ENCODE measurements around the gene MAPKAP1.
"Not testable (repeated sequence)": the region's sequence is repeated elsewhere in the genome, so short reads cannot be mapped to it uniquely, and the experiment has no call there.

The MAPKAP1 gene

DNA sequence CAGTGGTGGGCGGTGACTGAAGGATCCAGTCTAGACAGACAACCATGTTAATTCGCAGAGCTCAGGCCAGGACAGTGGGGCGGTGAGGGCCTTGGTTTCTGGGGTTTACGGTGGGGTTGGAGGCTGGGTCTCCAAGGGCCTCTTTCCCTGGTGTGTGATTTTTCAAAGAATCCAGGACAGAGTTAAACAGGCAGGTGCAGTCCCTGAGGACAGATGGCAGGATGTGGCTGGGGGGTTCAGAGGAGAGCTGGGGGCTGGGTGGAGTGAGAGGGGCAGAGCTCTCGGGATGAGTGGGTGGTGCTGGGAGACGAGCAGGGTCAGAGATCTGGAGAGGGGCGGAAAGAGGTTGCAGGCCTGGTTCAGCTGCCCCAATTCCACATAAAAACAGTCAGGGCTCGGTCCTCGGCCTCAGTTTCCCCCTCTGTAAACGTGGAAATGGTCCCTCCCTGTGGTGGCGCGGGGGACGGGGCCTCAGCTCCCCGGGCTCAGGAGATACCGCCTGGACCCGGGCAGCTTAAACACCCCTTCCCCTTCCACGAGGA, 299.5 kb downstream of the MAPKAP1 start:
- peak overlapping the region; percentile 79 for H3K4me3 Mint-ChIP-seq
- ATAC-seq (replicated peaks; ENCODE audit: extremely low read depth, poor library complexity, severe bottlenecking) (no peak), DNase-seq (ENCODE audit: low spot score in 2 of 2) (no peak)
- peaks cover 20% of the 10 kb centered on the region for H3K4me1 Mint-ChIP-seq
- H3K27me3 Mint-ChIP-seq = peaks cover 56% of the 10 kb centered on the region
- H3K9me3 Mint-ChIP-seq = no peaks in the 10 kb centered on the region
- peaks cover 2% of the 10 kb centered on the region for H3K36me3 Mint-ChIP-seq (ENCODE audit: insufficient read depth)
- no peak overlapping the region for H3K27ac Mint-ChIP-seq (ENCODE audit: low read depth)

DNA sequence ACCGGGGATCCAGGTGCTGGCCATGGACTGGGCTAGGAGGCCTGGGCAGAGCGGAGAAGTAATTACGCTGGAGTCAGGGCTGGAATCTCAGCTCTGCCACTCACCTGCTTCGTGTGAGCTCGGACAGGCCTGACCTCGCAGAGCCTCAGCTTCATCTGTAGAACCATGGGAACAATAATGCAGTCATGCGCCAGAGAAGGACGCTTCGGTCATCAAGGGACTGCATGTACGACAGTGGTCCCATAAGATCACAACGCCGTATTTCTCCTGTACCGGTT, 300.3 kb downstream of the MAPKAP1 start:
- DNase-seq (ENCODE audit: low spot score in 2 of 2) (no peak), ATAC-seq (replicated peaks; ENCODE audit: extremely low read depth, poor library complexity, severe bottlenecking) (no peak)
- Mint-ChIP-seq H3K36me3 (ENCODE audit: insufficient read depth) (peaks cover 2% of the 10 kb centered on the region), H3K4me3 (no peak overlapping the region), H3K27ac (ENCODE audit: low read depth) (no peak overlapping the region), H3K9me3 (no peaks in the 10 kb centered on the region), H3K4me1 (peaks cover 20% of the 10 kb centered on the region), H3K27me3 (peaks cover 50% of the 10 kb centered on the region)

DNA sequence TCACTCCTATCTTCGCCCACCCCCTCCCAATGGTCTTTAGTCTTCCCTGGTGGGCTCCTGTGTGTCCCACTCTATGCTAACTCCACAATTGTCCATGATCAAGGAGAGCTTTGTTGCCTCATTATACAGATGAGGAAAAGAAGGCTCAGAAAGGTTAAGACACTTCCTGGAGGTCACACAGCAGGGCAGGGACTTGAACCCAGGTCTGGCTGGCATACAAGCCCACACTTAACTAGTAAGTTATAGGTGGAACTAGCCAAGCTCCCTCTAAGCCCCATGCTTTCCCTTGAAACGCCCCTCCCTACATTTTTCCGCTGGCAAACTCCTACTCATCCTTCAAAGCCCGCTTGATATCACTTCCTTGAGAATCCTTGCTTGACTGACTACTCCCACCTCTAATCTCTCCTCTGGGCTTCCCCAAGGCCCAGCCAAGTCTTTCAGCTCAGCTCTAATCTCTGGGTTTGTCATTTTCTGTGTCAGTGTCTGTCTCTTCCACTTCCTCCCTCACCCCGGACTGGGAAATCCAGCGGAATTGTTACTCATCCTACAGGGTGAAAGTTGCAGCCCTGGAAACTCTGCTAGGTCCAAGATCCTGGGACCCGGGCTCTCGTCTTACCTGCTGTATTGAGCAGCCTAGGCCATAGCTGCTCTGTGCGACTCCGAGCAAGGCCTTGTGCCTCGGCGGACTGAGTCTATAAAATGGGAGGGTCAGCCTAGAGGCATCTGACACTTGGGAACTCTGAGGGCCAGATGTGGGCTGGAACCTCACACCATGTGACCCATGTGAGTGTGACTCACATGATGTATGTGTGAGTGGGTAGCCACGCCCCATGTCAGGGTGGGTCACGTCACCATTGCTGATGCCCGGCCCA, 300.8 kb downstream of the MAPKAP1 start:
- H3K36me3 Mint-ChIP-seq (ENCODE audit: insufficient read depth) = peaks cover 2% of the 10 kb centered on the region
- ATAC-seq (replicated peaks; ENCODE audit: extremely low read depth, poor library complexity, severe bottlenecking) (no peak), DNase-seq (ENCODE audit: low spot score in 2 of 2) (no peak)
- no peak overlapping the region for H3K27ac Mint-ChIP-seq (ENCODE audit: low read depth)
- H3K9me3 Mint-ChIP-seq = no peaks in the 10 kb centered on the region
- H3K27me3 Mint-ChIP-seq = peaks cover 44% of the 10 kb centered on the region
- peaks cover 20% of the 10 kb centered on the region for H3K4me1 Mint-ChIP-seq
- no peak overlapping the region for H3K4me3 Mint-ChIP-seq

DNA sequence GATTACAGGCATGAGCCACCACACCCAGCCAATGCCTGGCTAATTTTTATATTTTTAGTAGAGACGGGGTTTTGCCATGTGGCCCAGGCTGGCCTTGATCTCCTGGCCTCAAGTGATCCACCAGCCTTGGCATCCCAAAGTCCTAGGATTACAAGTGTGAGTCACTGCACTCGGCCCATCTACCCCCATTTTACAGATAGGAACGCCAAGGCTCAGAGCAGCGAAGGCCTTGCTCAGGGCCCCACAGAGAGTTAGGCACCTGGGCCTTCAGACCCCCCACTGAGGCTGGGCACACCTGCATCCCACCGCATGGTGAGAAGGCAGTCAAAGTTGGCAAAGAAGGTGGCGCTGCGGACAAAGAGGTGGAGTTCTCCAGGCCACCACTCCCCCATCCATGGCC, 302.3 kb downstream of the MAPKAP1 start:
- H3K9me3 Mint-ChIP-seq = no peaks in the 10 kb centered on the region
- H3K4me1 Mint-ChIP-seq = peaks cover 16% of the 10 kb centered on the region
- peaks cover 2% of the 10 kb centered on the region for H3K36me3 Mint-ChIP-seq (ENCODE audit: insufficient read depth)
- peaks cover 35% of the 10 kb centered on the region for H3K27me3 Mint-ChIP-seq
- ATAC-seq (replicated peaks; ENCODE audit: extremely low read depth, poor library complexity, severe bottlenecking) = no peak
- no peak overlapping the region for H3K4me3 Mint-ChIP-seq
- DNase-seq (ENCODE audit: low spot score in 2 of 2) = no peak
- no peak overlapping the region for H3K27ac Mint-ChIP-seq (ENCODE audit: low read depth)

DNA sequence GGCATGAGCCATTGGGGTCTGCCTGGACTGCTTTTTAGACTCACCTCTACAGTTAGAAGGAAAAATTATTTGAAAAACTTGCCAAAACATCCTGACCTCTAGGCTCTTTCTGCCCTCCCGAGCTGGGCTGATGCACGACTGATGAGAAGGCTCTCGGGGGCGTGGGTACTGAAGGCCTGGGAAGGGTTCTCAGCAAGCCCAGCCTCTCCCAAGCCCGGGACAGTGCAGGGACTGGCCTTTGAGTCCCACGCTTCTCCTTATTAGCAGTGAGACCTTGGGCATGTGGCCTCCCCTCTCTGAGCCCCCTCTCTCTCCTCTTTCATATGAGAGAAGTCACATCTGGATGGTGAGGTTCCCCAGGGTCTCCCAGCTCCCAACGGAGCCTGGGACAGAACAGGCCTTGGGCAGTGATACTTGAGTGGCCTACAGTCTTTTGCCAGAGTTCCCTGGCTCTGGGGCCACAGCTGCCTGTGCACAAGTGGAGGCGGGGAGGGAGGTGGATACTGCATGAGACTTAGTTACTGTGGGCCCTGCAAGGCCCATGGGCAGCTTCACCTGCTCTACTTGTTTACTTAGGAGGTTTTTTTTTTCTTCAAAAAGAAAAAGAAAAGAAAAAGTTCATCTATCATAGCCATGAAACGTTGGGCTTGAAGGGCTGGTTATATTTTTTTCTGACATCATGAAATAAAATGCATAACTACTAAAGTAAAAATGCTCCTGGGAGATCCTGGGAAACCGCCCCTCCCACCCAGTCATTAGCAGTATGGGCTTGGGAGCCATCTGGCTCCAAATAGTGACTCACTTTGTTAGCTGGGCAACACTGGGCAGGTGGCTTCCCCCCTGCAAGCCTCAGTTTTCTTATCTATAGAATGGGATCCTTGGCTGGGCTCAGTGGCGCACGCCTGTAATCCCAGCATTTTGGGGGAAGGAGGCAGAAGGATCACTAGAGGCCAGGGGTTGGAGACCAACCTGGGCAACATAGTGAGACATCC, 306.0 kb downstream of the MAPKAP1 start:
- H3K4me1 Mint-ChIP-seq = no peaks in the 10 kb centered on the region
- DNase-seq (ENCODE audit: low spot score in 2 of 2) (no peak), ATAC-seq (replicated peaks; ENCODE audit: extremely low read depth, poor library complexity, severe bottlenecking) (no peak)
- H3K27ac Mint-ChIP-seq (ENCODE audit: low read depth) = no peak overlapping the region
- no peaks in the 10 kb centered on the region for H3K9me3 Mint-ChIP-seq
- H3K4me3 Mint-ChIP-seq = no peak overlapping the region
- H3K36me3 Mint-ChIP-seq (ENCODE audit: insufficient read depth) = no peaks in the 10 kb centered on the region
- peaks cover 5% of the 10 kb centered on the region for H3K27me3 Mint-ChIP-seq

DNA sequence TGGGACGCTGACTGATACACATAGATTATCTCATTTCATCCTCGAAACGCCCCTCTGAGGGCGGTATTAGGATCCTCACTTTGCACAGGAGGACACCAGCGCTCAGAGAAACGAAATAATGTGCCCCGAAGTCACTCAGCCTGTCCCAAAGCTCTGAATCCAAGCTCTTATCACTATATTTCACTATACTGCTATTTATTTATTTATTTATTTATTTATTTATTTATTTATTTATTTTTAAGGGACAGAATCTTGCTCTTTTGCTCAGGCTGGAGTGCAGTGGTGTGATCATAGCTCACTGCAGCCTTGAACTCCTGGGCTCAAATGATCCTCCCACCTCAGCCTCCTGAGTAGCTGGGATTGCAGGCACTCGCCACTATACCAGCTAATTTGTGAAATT, 306.8 kb downstream of the MAPKAP1 start:
- H3K27ac Mint-ChIP-seq (ENCODE audit: low read depth); H3K9me3 Mint-ChIP-seq; ATAC-seq (replicated peaks; ENCODE audit: extremely low read depth, poor library complexity, severe bottlenecking); H3K36me3 Mint-ChIP-seq (ENCODE audit: insufficient read depth); H3K27me3 Mint-ChIP-seq; H3K4me3 Mint-ChIP-seq; DNase-seq (ENCODE audit: low spot score in 2 of 2); H3K4me1 Mint-ChIP-seq: not testable (repeated sequence)

DNA sequence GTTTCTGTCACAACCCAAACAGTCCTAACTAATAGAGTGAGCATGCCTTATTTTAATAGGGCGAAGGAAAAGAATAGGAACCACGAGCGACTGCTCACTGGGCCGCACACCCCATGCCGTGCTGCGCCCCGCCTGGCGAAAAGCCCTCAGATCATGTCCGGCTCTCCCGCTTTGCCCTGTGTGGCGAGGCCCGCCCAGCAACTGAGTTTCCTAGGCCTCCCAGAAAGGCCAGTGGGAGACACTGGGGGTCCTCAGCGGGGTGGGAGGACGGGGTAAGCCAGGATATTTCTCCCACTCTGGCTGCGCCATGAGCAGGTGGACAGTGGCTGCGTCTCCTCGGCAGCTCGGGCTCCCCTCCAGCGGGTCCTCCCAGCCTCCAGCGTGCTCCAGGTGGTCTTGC, 307.3 kb downstream of the MAPKAP1 start:
- no peaks in the 10 kb centered on the region for H3K9me3 Mint-ChIP-seq
- H3K4me3 Mint-ChIP-seq = no peak overlapping the region
- no peaks in the 10 kb centered on the region for H3K4me1 Mint-ChIP-seq
- no peaks in the 10 kb centered on the region for H3K27me3 Mint-ChIP-seq
- ATAC-seq (replicated peaks; ENCODE audit: extremely low read depth, poor library complexity, severe bottlenecking) (no peak), DNase-seq (ENCODE audit: low spot score in 2 of 2) (no peak)
- H3K27ac Mint-ChIP-seq (ENCODE audit: low read depth) = no peak overlapping the region
- H3K36me3 Mint-ChIP-seq (ENCODE audit: insufficient read depth) = no peaks in the 10 kb centered on the region

DNA sequence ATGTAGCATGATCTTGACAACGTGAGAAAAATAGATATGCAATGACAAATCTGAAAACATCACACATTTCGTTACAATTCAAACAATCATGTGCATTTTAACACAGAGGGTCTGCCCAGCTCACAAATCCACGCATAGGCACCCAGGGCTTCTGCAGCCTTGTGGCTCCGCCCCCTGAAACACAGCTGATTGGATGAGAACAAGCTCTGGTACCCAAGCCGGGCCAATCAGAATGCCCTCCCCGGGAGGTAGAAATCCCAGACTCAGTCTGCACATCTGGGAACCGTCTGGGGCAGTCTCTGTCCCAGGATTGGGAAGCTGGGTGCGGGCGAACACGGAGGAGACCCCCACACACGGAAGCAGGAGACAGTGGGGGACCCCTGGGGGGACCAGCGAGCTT, 307.8 kb downstream of the MAPKAP1 start:
- Mint-ChIP-seq H3K4me1 (no peaks in the 10 kb centered on the region), H3K27me3 (no peaks in the 10 kb centered on the region), H3K36me3 (ENCODE audit: insufficient read depth) (no peaks in the 10 kb centered on the region), H3K27ac (ENCODE audit: low read depth) (no peak overlapping the region), H3K9me3 (no peaks in the 10 kb centered on the region), H3K4me3 (no peak overlapping the region)
- ATAC-seq (replicated peaks; ENCODE audit: extremely low read depth, poor library complexity, severe bottlenecking) = no peak
- DNase-seq (ENCODE audit: low spot score in 2 of 2) = no peak

DNA sequence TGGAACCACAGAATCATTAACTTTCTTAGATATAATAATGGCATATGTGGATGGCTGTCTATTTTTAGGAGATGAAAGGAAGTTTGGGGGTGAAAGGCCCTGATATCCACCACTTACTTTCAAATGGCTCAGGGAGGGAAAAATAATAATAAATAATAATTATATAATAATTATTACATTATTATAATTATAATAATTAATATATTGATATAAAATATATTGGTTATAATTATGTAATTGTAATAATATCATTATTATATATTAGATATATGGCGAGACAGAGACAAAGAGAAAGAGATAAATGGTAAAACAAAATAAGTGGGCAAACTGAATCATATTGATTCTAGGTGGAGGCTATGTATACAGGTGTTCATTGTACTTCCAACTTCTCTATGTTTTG, 308.8 kb downstream of the MAPKAP1 start:
- ATAC-seq (replicated peaks; ENCODE audit: extremely low read depth, poor library complexity, severe bottlenecking) = no peak
- no peaks in the 10 kb centered on the region for H3K36me3 Mint-ChIP-seq (ENCODE audit: insufficient read depth)
- no peak overlapping the region for H3K27ac Mint-ChIP-seq (ENCODE audit: low read depth)
- no peaks in the 10 kb centered on the region for H3K9me3 Mint-ChIP-seq
- no peak for DNase-seq (ENCODE audit: low spot score in 2 of 2)
- H3K4me3 Mint-ChIP-seq = no peak overlapping the region
- H3K27me3 Mint-ChIP-seq = no peaks in the 10 kb centered on the region
- H3K4me1 Mint-ChIP-seq = no peaks in the 10 kb centered on the region

DNA sequence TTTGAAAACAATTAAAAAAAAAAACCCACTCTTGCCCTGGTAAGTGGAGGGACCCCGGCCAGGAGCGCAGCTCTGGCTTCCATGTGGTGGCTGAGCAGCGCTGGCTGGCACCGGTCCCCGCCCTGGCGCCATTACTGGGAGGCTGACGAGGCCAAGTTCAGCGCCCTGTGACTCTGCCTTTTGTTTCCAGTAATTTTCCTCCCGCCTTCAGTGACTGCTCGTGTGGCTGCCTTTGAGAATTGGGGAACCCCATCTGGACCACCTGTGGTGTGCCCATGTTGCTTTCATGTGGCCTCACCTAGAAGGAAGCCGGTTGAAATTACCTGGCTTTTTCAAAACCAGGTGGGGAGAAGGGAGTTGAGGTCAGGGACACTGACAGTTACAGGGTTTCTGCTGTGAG, 309.3 kb downstream of the MAPKAP1 start:
- no peaks in the 10 kb centered on the region for H3K4me1 Mint-ChIP-seq
- DNase-seq (ENCODE audit: low spot score in 2 of 2) = no peak
- H3K27ac Mint-ChIP-seq (ENCODE audit: low read depth) = no peak overlapping the region

DNA sequence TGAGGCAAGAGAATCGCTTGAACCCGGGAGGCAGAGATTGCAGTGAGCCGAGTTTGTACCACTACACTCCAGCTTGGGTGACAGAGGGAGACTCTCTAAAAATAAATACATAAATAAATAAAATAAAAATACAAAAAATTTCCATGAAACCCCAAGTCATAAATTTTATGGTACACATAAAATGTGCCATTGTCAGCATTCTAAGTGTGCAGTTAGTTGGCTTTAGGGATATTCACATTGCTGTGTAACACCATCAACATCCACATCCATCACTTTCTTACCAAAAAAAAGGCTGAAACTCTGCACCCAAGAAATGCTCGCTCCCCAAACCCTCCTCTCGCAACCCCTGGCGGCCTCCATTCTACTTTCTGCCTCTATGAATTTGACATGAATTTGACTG, 310.2 kb downstream of the MAPKAP1 start:
- DNase-seq (ENCODE audit: low spot score in 2 of 2) (no peak), ATAC-seq (replicated peaks; ENCODE audit: extremely low read depth, poor library complexity, severe bottlenecking) (no peak)
- Mint-ChIP-seq H3K4me1 (no peaks in the 10 kb centered on the region), H3K4me3 (no peak overlapping the region), H3K9me3 (no peaks in the 10 kb centered on the region), H3K36me3 (ENCODE audit: insufficient read depth) (no peaks in the 10 kb centered on the region), H3K27me3 (no peaks in the 10 kb centered on the region), H3K27ac (ENCODE audit: low read depth) (no peak overlapping the region)

More for the DNA sequence above, 309.3 kb downstream of the MAPKAP1 start:
- ATAC-seq (replicated peaks; ENCODE audit: extremely low read depth, poor library complexity, severe bottlenecking) = no peak
- Mint-ChIP-seq H3K27me3 (no peaks in the 10 kb centered on the region), H3K4me3 (no peak overlapping the region), H3K9me3 (no peaks in the 10 kb centered on the region), H3K36me3 (ENCODE audit: insufficient read depth) (no peaks in the 10 kb centered on the region)

DNA sequence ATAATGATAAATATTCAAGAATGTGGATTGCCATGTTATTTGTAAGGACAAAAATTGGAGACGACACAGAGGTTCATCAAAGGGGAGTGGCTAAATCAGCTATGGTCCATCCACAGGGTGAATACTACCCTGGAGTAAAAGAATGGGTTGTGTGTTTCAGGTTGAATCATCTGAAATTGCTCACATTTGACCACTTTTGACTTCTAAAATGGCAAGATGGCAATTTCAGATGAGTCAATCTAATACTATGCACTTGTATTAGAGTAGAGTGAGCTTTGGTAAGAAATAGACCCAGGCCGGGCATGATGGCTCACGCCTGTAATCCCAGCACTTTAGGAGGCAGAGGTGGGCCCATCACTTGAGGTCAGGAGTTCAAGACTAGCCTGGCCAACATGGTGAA, 313.6 kb downstream of the MAPKAP1 start:
- DNase-seq (ENCODE audit: low spot score in 2 of 2) = no peak
- ATAC-seq (replicated peaks; ENCODE audit: extremely low read depth, poor library complexity, severe bottlenecking) = no peak
- no peaks in the 10 kb centered on the region for H3K4me1 Mint-ChIP-seq
- H3K9me3 Mint-ChIP-seq = no peaks in the 10 kb centered on the region
- H3K4me3 Mint-ChIP-seq = no peak overlapping the region
- no peaks in the 10 kb centered on the region for H3K27me3 Mint-ChIP-seq
- H3K27ac Mint-ChIP-seq (ENCODE audit: low read depth) = no peak overlapping the region
- peaks cover under 1% of the 10 kb centered on the region for H3K36me3 Mint-ChIP-seq (ENCODE audit: insufficient read depth)

Measured in central memory CD8-positive, alpha-beta T cell (primary cell).